ENCODE data around the gene TUT4. TPM values are rescaled to one million over a fixed set of nuclear protein-coding genes. Genes with fewer than 3 reads are reported as not detected.

Gene TUT4
- polyA plus RNA-seq, 3 donors = 4.3 to 24.2 (median 7.6) TPM

GRCh38 chr1:52569449-52570210 is 16.7 kb upstream of the TUT4 start:
- peak; percentile 31 to 65 (median 45) for DNase-seq
- H3K4me1 Mint-ChIP-seq = peaks cover 30% of the 10 kb centered on the region
- WGBS (ENCODE audit: insufficient coverage) = 86% methylated on average over 2 of the region's 7 CpGs
- Histone ChIP-seq H3K27me3 (ENCODE audit: control insufficient read depth in 2 of 2, insufficient read depth in 2 of 2, low read length in 2 of 2) (no peaks in the 10 kb centered on the region), H3K9ac (ENCODE audit: insufficient read depth, low read length, poor library complexity, severe bottlenecking) (no peak overlapping the region), H2AFZ (ENCODE audit: insufficient read depth, low read depth, low read length, poor library complexity, severe bottlenecking) (no peak overlapping the region), H4K20me1 (ENCODE audit: insufficient read depth, low read length) (no peaks in the 10 kb centered on the region), H3K27ac (ENCODE audit: low read depth in 1 of 2, low read length in 2 of 2) (peak overlapping the region in 1 of 2 donors; percentile 9), H3K9me3 (replicated peaks in 1 of 2; ENCODE audit: control insufficient read depth in 1 of 2, insufficient read depth in 1 of 2, low read length in 2 of 2) (no peaks in the 10 kb centered on the region), H3K4me3 (replicated peaks in 1 of 3; ENCODE audit: low read depth in 2 of 3, low read length in 3 of 3) (peak overlapping the region in 1 of 3 experiments; percentile 30), H3K4me2 (replicated peaks; ENCODE audit: extremely low read depth, low read length, poor library complexity, severe bottlenecking) (peak overlapping the region; percentile 52), H3K79me2 (ENCODE audit: insufficient read depth, low read length) (no peaks in the 10 kb centered on the region), H3K4me1 (ENCODE audit: control insufficient read depth in 1 of 2, insufficient read depth in 2 of 2, low read length in 2 of 2) (peaks cover 22 to 23% of the 10 kb centered on the region in 2 donors), H3K36me3 (replicated peaks in 1 of 2; ENCODE audit: control insufficient read depth in 1 of 2, insufficient read depth in 2 of 2, low read length in 2 of 2) (no peaks in the 10 kb centered on the region)
- no peak for TF ChIP-seq CTCF (IDR thresholded peaks at IDR 0.05)
- H3K27ac Mint-ChIP-seq = peak overlapping the region; percentile 11 to 74 (median 51)
- peaks cover 6 to 12% (median 10%) of the 10 kb centered on the region in 3 donors for H3K27me3 Mint-ChIP-seq (ENCODE audit: low read depth in 3 of 3)
- peaks cover 0 to 11% (median 6%) of the 10 kb centered on the region in 7 donors for H3K9me3 Mint-ChIP-seq
- peak overlapping the region in 1 of 2 donors; percentile 65 for H3K4me3 Mint-ChIP-seq
- H3K36me3 Mint-ChIP-seq = no peaks in the 10 kb centered on the region
- intact Hi-C loops (cut with micrococcal nuclease) = no loop called here

- no peaks in the 10 kb centered on the region for H3K27me3 ChIP-seq (ENCODE audit: control insufficient read depth in 2 of 2, insufficient read depth in 2 of 2, low read length in 2 of 2)
- no peaks in the 10 kb centered on the region for H3K79me2 ChIP-seq (ENCODE audit: insufficient read depth, low read length)
- intact Hi-C loops (cut with micrococcal nuclease) = no loop called here
- Mint-ChIP-seq H3K4me1 (peaks cover 29% of the 10 kb centered on the region), H3K9me3 (peaks cover 0 to 11% (median 6%) of the 10 kb centered on the region in 7 donors), H3K27me3 (ENCODE audit: low read depth in 3 of 3) (peaks cover 8 to 12% (median 9%) of the 10 kb centered on the region in 3 donors), H3K36me3 (no peaks in the 10 kb centered on the region), H3K27ac (no peak overlapping the region), H3K4me3 (peak overlapping the region in 1 of 2 donors; percentile 39)
- peaks cover 22 to 23% of the 10 kb centered on the region in 2 donors for H3K4me1 ChIP-seq (ENCODE audit: control insufficient read depth in 1 of 2, insufficient read depth in 2 of 2, low read length in 2 of 2)
- DNase-seq = no peak
- WGBS (ENCODE audit: insufficient coverage) = 81% methylated on average over 4 of the region's 5 CpGs
- no peaks in the 10 kb centered on the region for H3K9me3 ChIP-seq (replicated peaks in 1 of 2; ENCODE audit: control insufficient read depth in 1 of 2, insufficient read depth in 1 of 2, low read length in 2 of 2)
- no peak overlapping the region for H3K4me2 ChIP-seq (replicated peaks; ENCODE audit: extremely low read depth, low read length, poor library complexity, severe bottlenecking)
- H2AFZ ChIP-seq (ENCODE audit: insufficient read depth, low read depth, low read length, poor library complexity, severe bottlenecking) = no peak overlapping the region
- no peaks in the 10 kb centered on the region for H3K36me3 ChIP-seq (replicated peaks in 1 of 2; ENCODE audit: control insufficient read depth in 1 of 2, insufficient read depth in 2 of 2, low read length in 2 of 2)
- no peak overlapping the region for H3K4me3 ChIP-seq (replicated peaks in 1 of 3; ENCODE audit: low read depth in 2 of 3, low read length in 3 of 3)
- H3K9ac ChIP-seq (ENCODE audit: insufficient read depth, low read length, poor library complexity, severe bottlenecking) = no peak overlapping the region
- no peak for TF ChIP-seq CTCF (IDR thresholded peaks at IDR 0.05)
- H4K20me1 ChIP-seq (ENCODE audit: insufficient read depth, low read length) = no peaks in the 10 kb centered on the region
- no peak overlapping the region for H3K27ac ChIP-seq (ENCODE audit: low read depth in 1 of 2, low read length in 2 of 2)
Measured at GRCh38 chr1:52567943-52568342, 15.1 kb upstream of the TUT4 start.

All from CD14-positive monocyte (primary cell).